MM.1S (cell line): Measurements from ENCODE around the gene HEPACAM.

ENCODE experiments used
- EZH2 ChIP-seq: fragments of 300-600 bp; sonication (generic); optimal IDR thresholded peaks from 2 replicates; pipeline ENCODE3; 2017; ENCODE audit warnings: low read depth, mild to moderate bottlenecking, antibody characterized with exemption, low read length, mixed read lengths
- TF ChIP-seq, protein P1 (sequence below): fragments of 300-600 bp; sonication (generic); IDR thresholded peaks from 2 replicates; pipeline ENCODE4 v1.5.1; 2016; ENCODE audit warnings: antibody characterized with exemption, low read length, mixed read lengths

DNA sequence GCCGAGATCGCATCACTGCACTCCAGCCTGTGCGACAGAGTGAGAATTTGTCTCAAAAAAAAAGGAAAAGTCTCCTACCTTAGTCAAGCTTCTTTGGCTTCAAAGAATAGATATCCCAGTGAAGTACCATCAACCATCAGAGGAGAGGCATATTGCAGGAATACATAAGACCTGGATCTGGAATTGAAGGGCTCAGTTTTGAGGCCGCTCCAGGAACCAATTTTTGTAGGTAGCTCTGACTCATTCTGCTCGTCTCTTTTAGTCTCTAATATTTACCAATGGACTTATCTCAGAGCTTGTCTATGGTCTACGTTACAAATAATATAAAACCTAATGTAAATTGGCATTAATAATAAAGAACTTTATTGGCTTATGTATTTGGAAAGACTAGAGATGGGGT is 10.0 kb upstream of the HEPACAM start:
- TF ChIP-seq, protein P1, sequence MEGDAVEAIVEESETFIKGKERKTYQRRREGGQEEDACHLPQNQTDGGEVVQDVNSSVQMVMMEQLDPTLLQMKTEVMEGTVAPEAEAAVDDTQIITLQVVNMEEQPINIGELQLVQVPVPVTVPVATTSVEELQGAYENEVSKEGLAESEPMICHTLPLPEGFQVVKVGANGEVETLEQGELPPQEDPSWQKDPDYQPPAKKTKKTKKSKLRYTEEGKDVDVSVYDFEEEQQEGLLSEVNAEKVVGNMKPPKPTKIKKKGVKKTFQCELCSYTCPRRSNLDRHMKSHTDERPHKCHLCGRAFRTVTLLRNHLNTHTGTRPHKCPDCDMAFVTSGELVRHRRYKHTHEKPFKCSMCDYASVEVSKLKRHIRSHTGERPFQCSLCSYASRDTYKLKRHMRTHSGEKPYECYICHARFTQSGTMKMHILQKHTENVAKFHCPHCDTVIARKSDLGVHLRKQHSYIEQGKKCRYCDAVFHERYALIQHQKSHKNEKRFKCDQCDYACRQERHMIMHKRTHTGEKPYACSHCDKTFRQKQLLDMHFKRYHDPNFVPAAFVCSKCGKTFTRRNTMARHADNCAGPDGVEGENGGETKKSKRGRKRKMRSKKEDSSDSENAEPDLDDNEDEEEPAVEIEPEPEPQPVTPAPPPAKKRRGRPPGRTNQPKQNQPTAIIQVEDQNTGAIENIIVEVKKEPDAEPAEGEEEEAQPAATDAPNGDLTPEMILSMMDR: no peak
- TF ChIP-seq EZH2: no peak
